ENCODE data around the gene MEGF6. TPM values are rescaled to one million over a fixed set of nuclear protein-coding genes. Genes with fewer than 3 reads are reported as not detected.

MEGF6 gene
- total RNA-seq, 1 experiment from 2014 or later: 32.4 TPM

DNA sequence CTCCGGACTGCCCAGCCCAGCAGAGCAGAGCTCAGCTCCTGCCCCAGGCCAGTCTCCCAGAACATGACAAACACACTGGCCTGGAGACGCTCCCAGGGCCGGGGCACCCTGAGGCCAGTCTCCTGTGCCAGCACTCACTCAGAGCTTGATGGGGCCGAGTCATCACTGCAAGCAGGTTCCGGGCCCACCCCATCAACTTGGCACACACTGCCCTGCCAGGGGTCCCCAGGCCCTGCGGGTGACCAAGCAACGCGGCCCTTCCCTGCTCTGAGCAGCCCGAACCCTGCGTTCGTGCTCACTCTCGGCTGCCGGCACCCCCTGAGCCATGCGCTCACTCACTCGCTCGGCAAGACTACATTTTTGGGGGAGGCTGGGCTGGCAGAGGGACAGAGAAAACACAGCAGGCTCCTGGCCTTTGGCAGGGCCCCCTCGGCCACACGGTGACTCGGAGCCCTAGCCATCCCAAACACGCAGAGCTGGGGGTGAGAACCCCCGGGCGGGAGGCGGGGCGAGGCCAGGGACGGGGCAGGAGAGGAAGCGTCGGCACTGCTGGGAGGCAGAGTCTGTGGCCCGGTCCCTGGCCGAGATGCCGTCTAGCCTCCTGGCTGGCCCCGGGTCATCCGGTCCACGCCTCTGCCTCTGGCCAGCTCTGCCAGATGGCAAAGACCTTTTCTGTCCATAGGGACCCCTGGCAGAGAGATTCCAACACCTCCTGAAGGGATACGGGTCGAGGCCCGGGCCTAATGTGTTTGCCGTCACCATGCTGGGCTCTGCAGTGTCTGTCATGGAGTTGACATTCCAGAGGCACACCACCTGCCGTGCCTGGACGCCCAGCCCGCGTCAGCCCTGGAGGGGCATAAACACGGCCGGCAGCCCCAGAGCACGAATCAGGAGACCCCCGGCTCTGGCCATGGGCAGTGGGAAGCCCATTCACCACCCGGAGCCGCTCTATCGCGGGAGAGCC is 68.0 kb downstream of the MEGF6 start:
- no peaks in the 10 kb centered on the region for H3K4me1 Mint-ChIP-seq (ENCODE audit: low read depth, unreplicated experiment)
- H3K36me3 Mint-ChIP-seq (ENCODE audit: insufficient read depth, unreplicated experiment): no peaks in the 10 kb centered on the region
- no peaks in the 10 kb centered on the region for H3K27me3 Mint-ChIP-seq (ENCODE audit: unreplicated experiment)
- no peak for DNase-seq
- H3K4me3 Mint-ChIP-seq (ENCODE audit: low read depth, unreplicated experiment): no peak overlapping the region
- H3K27ac Mint-ChIP-seq (ENCODE audit: unreplicated experiment): no peak overlapping the region
- TF ChIP-seq, protein P1, sequence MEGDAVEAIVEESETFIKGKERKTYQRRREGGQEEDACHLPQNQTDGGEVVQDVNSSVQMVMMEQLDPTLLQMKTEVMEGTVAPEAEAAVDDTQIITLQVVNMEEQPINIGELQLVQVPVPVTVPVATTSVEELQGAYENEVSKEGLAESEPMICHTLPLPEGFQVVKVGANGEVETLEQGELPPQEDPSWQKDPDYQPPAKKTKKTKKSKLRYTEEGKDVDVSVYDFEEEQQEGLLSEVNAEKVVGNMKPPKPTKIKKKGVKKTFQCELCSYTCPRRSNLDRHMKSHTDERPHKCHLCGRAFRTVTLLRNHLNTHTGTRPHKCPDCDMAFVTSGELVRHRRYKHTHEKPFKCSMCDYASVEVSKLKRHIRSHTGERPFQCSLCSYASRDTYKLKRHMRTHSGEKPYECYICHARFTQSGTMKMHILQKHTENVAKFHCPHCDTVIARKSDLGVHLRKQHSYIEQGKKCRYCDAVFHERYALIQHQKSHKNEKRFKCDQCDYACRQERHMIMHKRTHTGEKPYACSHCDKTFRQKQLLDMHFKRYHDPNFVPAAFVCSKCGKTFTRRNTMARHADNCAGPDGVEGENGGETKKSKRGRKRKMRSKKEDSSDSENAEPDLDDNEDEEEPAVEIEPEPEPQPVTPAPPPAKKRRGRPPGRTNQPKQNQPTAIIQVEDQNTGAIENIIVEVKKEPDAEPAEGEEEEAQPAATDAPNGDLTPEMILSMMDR (IDR thresholded peaks at IDR 0.05; ENCODE audit: unreplicated experiment): no peak
- CTCF ChIA-PET: interaction anchor here (0.6 kb wide), 1 partner anchor 12 kb away, joined by 3 read pairs; no protein-coding TSS in a partner anchor
- BruUV-seq (replicated peaks): no TSS peak
- intact Hi-C loops (cut with micrococcal nuclease; ENCODE audit: unreplicated experiment): no loop called here
- no peaks in the 10 kb centered on the region for H3K9me3 Mint-ChIP-seq (ENCODE audit: low read depth, unreplicated experiment)

DNA sequence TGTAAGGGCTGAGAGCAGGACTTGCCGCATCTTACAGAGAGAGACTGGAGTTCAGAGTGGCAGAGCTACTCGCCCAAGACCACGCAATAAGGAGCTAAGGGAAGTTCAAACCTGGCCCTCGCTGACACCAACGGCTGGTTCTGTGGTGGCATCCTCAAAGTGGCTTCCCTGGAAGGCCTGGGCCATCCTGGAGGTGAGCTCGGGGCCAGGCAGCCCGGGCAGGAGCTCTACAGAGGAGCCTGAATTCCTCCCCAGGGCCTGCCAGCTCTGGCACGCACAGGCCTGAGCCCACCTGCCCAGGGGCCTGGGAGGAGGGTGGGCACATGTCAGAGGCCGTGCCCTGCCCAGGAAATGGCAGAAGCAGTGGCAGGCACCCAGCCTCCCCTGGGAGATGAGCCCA is 68.6 kb downstream of the MEGF6 start:
- no TSS peak for BruUV-seq (replicated peaks)
- H3K4me3 Mint-ChIP-seq (ENCODE audit: low read depth, unreplicated experiment): no peak overlapping the region
- no peaks in the 10 kb centered on the region for H3K4me1 Mint-ChIP-seq (ENCODE audit: low read depth, unreplicated experiment)
- H3K27me3 Mint-ChIP-seq (ENCODE audit: unreplicated experiment): no peaks in the 10 kb centered on the region
- no peak for DNase-seq
- H3K36me3 Mint-ChIP-seq (ENCODE audit: insufficient read depth, unreplicated experiment): no peaks in the 10 kb centered on the region
- intact Hi-C loops (cut with micrococcal nuclease; ENCODE audit: unreplicated experiment): no loop called here
- H3K9me3 Mint-ChIP-seq (ENCODE audit: low read depth, unreplicated experiment): no peaks in the 10 kb centered on the region
- CTCF ChIA-PET: interaction anchor here (0.6 kb wide), 1 partner anchor 11 kb away, joined by 3 read pairs; no protein-coding TSS in a partner anchor
- TF ChIP-seq, protein P1 (IDR thresholded peaks at IDR 0.05; ENCODE audit: unreplicated experiment): no peak
- H3K27ac Mint-ChIP-seq (ENCODE audit: unreplicated experiment): no peak overlapping the region

DNA sequence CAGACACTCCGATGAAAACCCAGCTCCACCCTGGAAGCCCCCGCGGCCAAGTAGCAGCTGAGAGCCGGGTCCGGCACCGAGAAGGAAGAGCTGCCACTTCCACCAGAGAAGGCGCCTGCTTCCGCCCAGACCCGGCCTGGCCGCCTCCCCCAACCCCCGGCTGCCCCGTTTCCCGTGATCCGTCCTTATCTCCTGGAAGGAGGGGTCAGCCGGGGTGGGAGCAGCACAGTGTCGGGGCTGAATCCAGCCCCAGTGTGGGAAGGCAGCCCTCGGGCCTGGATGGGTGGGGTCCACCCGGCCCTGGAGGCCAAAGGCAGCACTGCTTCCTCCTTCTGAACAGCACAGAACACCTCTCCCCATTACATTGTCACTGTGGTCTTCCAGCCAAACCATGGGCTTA is 69.4 kb downstream of the MEGF6 start:
- no peaks in the 10 kb centered on the region for H3K9me3 Mint-ChIP-seq (ENCODE audit: low read depth, unreplicated experiment)
- intact Hi-C loops (cut with micrococcal nuclease; ENCODE audit: unreplicated experiment): no loop called here
- CTCF ChIA-PET: no interaction called here
- no peak overlapping the region for H3K27ac Mint-ChIP-seq (ENCODE audit: unreplicated experiment)
- no peak for DNase-seq
- H3K4me3 Mint-ChIP-seq (ENCODE audit: low read depth, unreplicated experiment): no peak overlapping the region
- TF ChIP-seq, protein P1 (IDR thresholded peaks at IDR 0.05; ENCODE audit: unreplicated experiment): no peak
- H3K4me1 Mint-ChIP-seq (ENCODE audit: low read depth, unreplicated experiment): no peaks in the 10 kb centered on the region
- BruUV-seq (replicated peaks): no TSS peak
- H3K36me3 Mint-ChIP-seq (ENCODE audit: insufficient read depth, unreplicated experiment): no peaks in the 10 kb centered on the region
- no peaks in the 10 kb centered on the region for H3K27me3 Mint-ChIP-seq (ENCODE audit: unreplicated experiment)

DNA sequence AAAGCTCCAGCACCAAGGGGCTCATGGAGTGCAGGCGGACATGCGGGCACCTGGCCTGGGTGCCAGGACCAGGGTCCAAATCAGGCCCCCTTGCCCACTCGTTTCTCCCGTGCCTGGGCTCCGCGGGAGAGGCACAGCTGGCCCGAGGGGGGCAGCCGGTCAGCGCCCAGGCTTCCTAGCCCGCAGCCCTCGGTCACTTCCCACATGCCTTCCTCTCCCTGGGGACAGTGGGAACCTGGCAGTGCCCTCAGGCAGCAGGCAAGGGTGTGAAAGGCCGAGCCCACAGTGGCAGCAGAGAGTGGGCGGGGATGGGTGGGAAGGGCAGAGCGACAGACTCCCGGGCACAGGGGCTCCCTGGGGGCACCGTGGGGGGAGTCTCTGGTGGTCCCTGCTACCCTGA is 69.8 kb downstream of the MEGF6 start:
- DNase-seq: no peak
- Mint-ChIP-seq H3K4me1 (ENCODE audit: low read depth, unreplicated experiment) (no peaks in the 10 kb centered on the region), H3K4me3 (ENCODE audit: low read depth, unreplicated experiment) (no peak overlapping the region), H3K9me3 (ENCODE audit: low read depth, unreplicated experiment) (no peaks in the 10 kb centered on the region), H3K36me3 (ENCODE audit: insufficient read depth, unreplicated experiment) (no peaks in the 10 kb centered on the region), H3K27me3 (ENCODE audit: unreplicated experiment) (no peaks in the 10 kb centered on the region), H3K27ac (ENCODE audit: unreplicated experiment) (no peak overlapping the region)
- CTCF ChIA-PET: no interaction called here
- TF ChIP-seq, protein P1 (IDR thresholded peaks at IDR 0.05; ENCODE audit: unreplicated experiment): no peak
- intact Hi-C loops (cut with micrococcal nuclease; ENCODE audit: unreplicated experiment): no loop called here
- BruUV-seq (replicated peaks): no TSS peak

All from Calu3 (cell line).